CD4-positive, alpha-beta memory T cell (primary cell): ENCODE data around the gene MARCHF3. TPM values are rescaled to one million over a fixed set of nuclear protein-coding genes. Genes with fewer than 3 reads are reported as not detected.
"Not testable (repeated sequence)": the region's sequence is repeated elsewhere in the genome, so short reads cannot be mapped to it uniquely, and the experiment has no call there.

Source experiments
- CTCF ChIA-PET: fragments of 350-600 bp; sonication (Branson Sonifier 250); formaldehyde crosslinking; loops from one replicate; lab custom pipeline; 2021; ENCODE audit warnings: inconsistent platforms; ENCODE audit not compliant: partially characterized antibody; lab: Charles Lee
- POLR2A ChIA-PET: fragments of 350-600 bp; sonication (Branson Sonifier 250); formaldehyde crosslinking; loops from one replicate; lab custom pipeline; 2021; ENCODE audit not compliant: partially characterized antibody; lab: Charles Lee
- DNase-seq, 5 donors: peaks; one replicate each; pipeline versions ENCODE4 v3.0.0 to v3.0.0-alpha.2; 2020 to 2022; ENCODE audit warnings: mixed read lengths in 1 of 5
- H3K27ac ChIP-seq: one replicate; pipeline ENCODE4 v1.7.0; 2013; ENCODE audit warnings: low read depth, low read length
- H3K27me3 ChIP-seq: 2 replicates; pipeline ENCODE4 v1.7.0; 2013; ENCODE audit warnings: mild to moderate bottlenecking, low read length, moderate library complexity; ENCODE audit not compliant: insufficient read depth
- H3K36me3 ChIP-seq: 2 replicates; pipeline ENCODE4 v1.7.0; 2013; ENCODE audit warnings: mild to moderate bottlenecking, low read length, moderate library complexity; ENCODE audit not compliant: insufficient read depth
- H3K4me1 ChIP-seq: 2 replicates; pipeline ENCODE4 v1.7.0; 2013; ENCODE audit warnings: mild to moderate bottlenecking, low read length, moderate library complexity; ENCODE audit not compliant: insufficient read depth
- H3K4me3 ChIP-seq, 2 donors: one replicate each; pipeline ENCODE4 v1.7.0; 2013; ENCODE audit warnings: low read length in 2 of 2, mild to moderate bottlenecking in 1 of 2
- H3K9me3 ChIP-seq, 2 donors: one replicate each; pipeline ENCODE4 v1.7.0; 2013; ENCODE audit warnings: low read length in 2 of 2, control low read depth in 1 of 2; ENCODE audit not compliant: control insufficient read depth in 1 of 2
- H3K27ac Mint-ChIP-seq, 7 donors: one replicate each; pipeline ENCODE4 v1.8.0; 2020 to 2021; ENCODE audit warnings: mixed read lengths in 7 of 7, mild to moderate bottlenecking in 6 of 7, inconsistent platforms in 3 of 7, moderate library complexity in 3 of 7
- H3K27me3 Mint-ChIP-seq, 2 donors: one replicate each; pipeline ENCODE4 v1.8.0; 2020 to 2021; ENCODE audit warnings: mixed read lengths in 2 of 2
- H3K36me3 Mint-ChIP-seq, 2 donors: one replicate each; pipeline ENCODE4 v1.8.0; 2020 to 2021; ENCODE audit warnings: mixed read lengths in 2 of 2, inconsistent platforms in 1 of 2, mild to moderate bottlenecking in 1 of 2
- H3K4me1 Mint-ChIP-seq, 4 donors: one replicate each; pipeline ENCODE4 v1.8.0; 2020 to 2021; ENCODE audit warnings: mixed read lengths in 4 of 4, mild to moderate bottlenecking in 1 of 4
- H3K4me3 Mint-ChIP-seq, 8 donors: one replicate each; pipeline ENCODE4 v1.8.0; 2020 to 2021; ENCODE audit warnings: mixed read lengths in 8 of 8, mild to moderate bottlenecking in 7 of 8, moderate library complexity in 6 of 8, inconsistent platforms in 3 of 8
- H3K9me3 Mint-ChIP-seq, 8 donors: one replicate each; pipeline ENCODE4 v1.8.0; 2020 to 2021; ENCODE audit warnings: mixed read lengths in 8 of 8, mild to moderate bottlenecking in 5 of 8, inconsistent platforms in 3 of 8, moderate library complexity in 1 of 8
- intact Hi-C: fragments of 100-400 bp; cut with micrococcal nuclease; formaldehyde crosslinking; loops from one replicate; pipeline ENCODE4 v1.15.1; 2023
- polyA plus RNA-seq, 2 donors: library from polyadenylated mRNA; unstranded; fragments of 300-500 nt; fragmentation: Illumina TruSeq; gene quantifications; one replicate each; pipeline ENCODE4 v1.2.3, GENCODE V29; 2021
- total RNA-seq, 2 experiments: library from RNA; stranded (reverse); gene quantifications; one replicate each; pipeline ENCODE4 v1.2.3, GENCODE V29; 2021

The MARCHF3 gene
- total and polyA plus RNA-seq, 4 experiments from 2014 or later, result 3.2 to 7.5 (median 4.4) TPM

GRCh38 chr5:126911986-126912385, 118.4 kb downstream of the MARCHF3 start:
- Mint-ChIP-seq H3K4me3 (no peak overlapping the region), H3K9me3 (peaks cover 2 to 29% (median 18%) of the 10 kb centered on the region in 8 donors), H3K27ac (no peak overlapping the region), H3K27me3 (no peaks in the 10 kb centered on the region), H3K36me3 (peaks cover 19 to 47% of the 10 kb centered on the region in 2 donors), H3K4me1 (no peaks in the 10 kb centered on the region)
- DNase-seq, result no peak
- intact Hi-C loops, result no loop called here
- no peaks in the 10 kb centered on the region for H3K9me3 ChIP-seq
- POLR2A ChIA-PET, result no interaction called here
- H3K36me3 ChIP-seq, result no peaks in the 10 kb centered on the region
- no peak overlapping the region for H3K27ac ChIP-seq
- H3K4me3 ChIP-seq, result no peak overlapping the region
- no peaks in the 10 kb centered on the region for H3K27me3 ChIP-seq
- CTCF ChIA-PET, result no interaction called here
- no peaks in the 10 kb centered on the region for H3K4me1 ChIP-seq

- no peak overlapping the region for H3K27ac Mint-ChIP-seq
- H3K27me3 Mint-ChIP-seq, result no peaks in the 10 kb centered on the region
- H3K36me3 ChIP-seq, result no peaks in the 10 kb centered on the region
- DNase-seq, result no peak
- H3K4me1 Mint-ChIP-seq, result no peaks in the 10 kb centered on the region
- no peak overlapping the region for H3K4me3 ChIP-seq
- ChIA-PET POLR2A (no interaction called here), CTCF (no interaction called here)
- peaks cover 2 to 29% (median 20%) of the 10 kb centered on the region in 8 donors for H3K9me3 Mint-ChIP-seq
- peaks cover 19 to 38% of the 10 kb centered on the region in 2 donors for H3K36me3 Mint-ChIP-seq
- intact Hi-C loops, result no loop called here
- H3K27me3 ChIP-seq, result no peaks in the 10 kb centered on the region
- no peak overlapping the region for H3K27ac ChIP-seq
- no peak overlapping the region for H3K4me3 Mint-ChIP-seq
- no peaks in the 10 kb centered on the region for H3K9me3 ChIP-seq
- no peaks in the 10 kb centered on the region for H3K4me1 ChIP-seq
Observed at GRCh38 chr5:126909856-126910255, 120.5 kb downstream of the MARCHF3 start.

GRCh38 chr5:126904407-126904806, 126.0 kb downstream of the MARCHF3 start:
- H3K4me3 ChIP-seq, CTCF ChIA-PET, H3K27me3 Mint-ChIP-seq, H3K27ac Mint-ChIP-seq, DNase-seq, H3K36me3 ChIP-seq, intact Hi-C loops, H3K9me3 ChIP-seq, H3K27ac ChIP-seq, H3K4me1 ChIP-seq, H3K27me3 ChIP-seq, H3K4me3 Mint-ChIP-seq, H3K4me1 Mint-ChIP-seq, POLR2A ChIA-PET: not testable (repeated sequence)
- peaks cover 0 to 15% (median 10%) of the 10 kb centered on the region in 8 donors for H3K9me3 Mint-ChIP-seq
- H3K36me3 Mint-ChIP-seq, result peaks cover 4 to 12% of the 10 kb centered on the region in 2 donors

- H3K36me3 ChIP-seq, result no peaks in the 10 kb centered on the region
- peaks cover 0 to 22% of the 10 kb centered on the region in 2 donors for H3K36me3 Mint-ChIP-seq
- no peak for DNase-seq
- H3K9me3 ChIP-seq, result no peaks in the 10 kb centered on the region
- H3K27me3 Mint-ChIP-seq, result no peaks in the 10 kb centered on the region
- H3K4me1 Mint-ChIP-seq, result no peaks in the 10 kb centered on the region
- H3K27me3 ChIP-seq, result no peaks in the 10 kb centered on the region
- H3K4me1 ChIP-seq, result no peaks in the 10 kb centered on the region
- H3K27ac Mint-ChIP-seq, result no peak overlapping the region
- ChIA-PET CTCF (no interaction called here), POLR2A (no interaction called here)
- intact Hi-C loops, result no loop called here
- peaks cover 0 to 3% (median 0%) of the 10 kb centered on the region in 8 donors for H3K9me3 Mint-ChIP-seq
- H3K4me3 ChIP-seq, result no peak overlapping the region
- H3K27ac ChIP-seq, result no peak overlapping the region
- H3K4me3 Mint-ChIP-seq, result no peak overlapping the region
Observed at GRCh38 chr5:126900796-126901195, 129.6 kb downstream of the MARCHF3 start.

GRCh38 chr5:126899476-126899875, 130.9 kb downstream of the MARCHF3 start:
- Histone ChIP-seq H3K27ac (no peak overlapping the region), H3K36me3 (no peaks in the 10 kb centered on the region), H3K4me1 (no peaks in the 10 kb centered on the region), H3K9me3 (no peaks in the 10 kb centered on the region), H3K4me3 (no peak overlapping the region), H3K27me3 (no peaks in the 10 kb centered on the region)
- CTCF ChIA-PET, result no interaction called here
- intact Hi-C loops, result no loop called here
- H3K36me3 Mint-ChIP-seq, result peaks cover 0 to 22% of the 10 kb centered on the region in 2 donors
- H3K4me3 Mint-ChIP-seq, result no peak overlapping the region
- no peaks in the 10 kb centered on the region for H3K27me3 Mint-ChIP-seq
- no peak for DNase-seq
- no peaks in the 10 kb centered on the region for H3K4me1 Mint-ChIP-seq
- H3K27ac Mint-ChIP-seq, result peak overlapping the region in 1 of 7 donors; percentile 26
- H3K9me3 Mint-ChIP-seq, result peaks cover 0 to 10% (median 2%) of the 10 kb centered on the region in 8 donors
- POLR2A ChIA-PET, result no interaction called here

GRCh38 chr5:126897851-126898630, 132.3 kb downstream of the MARCHF3 start:
- ChIA-PET CTCF (no interaction called here), POLR2A (no interaction called here)
- no peak for DNase-seq
- Mint-ChIP-seq H3K9me3 (peaks cover 0 to 9% (median 2%) of the 10 kb centered on the region in 8 donors), H3K36me3 (peaks cover 0 to 22% of the 10 kb centered on the region in 2 donors), H3K4me3 (no peak overlapping the region), H3K4me1 (no peaks in the 10 kb centered on the region), H3K27me3 (no peaks in the 10 kb centered on the region), H3K27ac (no peak overlapping the region)
- no peaks in the 10 kb centered on the region for H3K4me1 ChIP-seq
- H3K36me3 ChIP-seq, result no peaks in the 10 kb centered on the region
- no peaks in the 10 kb centered on the region for H3K9me3 ChIP-seq
- intact Hi-C loops, result no loop called here
- H3K27ac ChIP-seq, result no peak overlapping the region
- H3K4me3 ChIP-seq, result no peak overlapping the region
- no peaks in the 10 kb centered on the region for H3K27me3 ChIP-seq

GRCh38 chr5:126896170-126896702, 134.1 kb downstream of the MARCHF3 start:
- intact Hi-C loops, result no loop called here
- ChIA-PET CTCF (no interaction called here), POLR2A (interaction anchor here (0.6 kb wide), 1 partner anchor 76 kb away, joined by 3 read pairs; no protein-coding TSS in a partner anchor)

More at GRCh38 chr5:126896170-126896702, 134.1 kb downstream of the MARCHF3 start:
- Mint-ChIP-seq H3K27me3 (no peaks in the 10 kb centered on the region), H3K9me3 (peaks cover 0 to 9% (median 2%) of the 10 kb centered on the region in 8 donors), H3K27ac (no peak overlapping the region), H3K4me3 (no peak overlapping the region), H3K4me1 (no peaks in the 10 kb centered on the region), H3K36me3 (peaks cover 0 to 17% of the 10 kb centered on the region in 2 donors)
- DNase-seq, result no peak
- no peak overlapping the region for H3K4me3 ChIP-seq
- H3K4me1 ChIP-seq, result no peaks in the 10 kb centered on the region
- H3K27me3 ChIP-seq, result no peaks in the 10 kb centered on the region
- H3K27ac ChIP-seq, result no peak overlapping the region
- H3K9me3 ChIP-seq, result no peaks in the 10 kb centered on the region
- H3K36me3 ChIP-seq, result no peaks in the 10 kb centered on the region
